ENCODE measurements around the gene TRIM33.

- TF ChIP-seq CTCF (IDR thresholded peaks at IDR 0.05) (no peak), POLR2A (IDR thresholded peaks at IDR 0.05) (no peak)
These were observed 52.7 kb downstream of the TRIM33 start for GRCh38 chr1:114458237-114458777.

Data from lower leg skin (tissue), 3 donors.